ENCODE results near the gene MBOAT1. TPM values are rescaled to one million over a fixed set of nuclear protein-coding genes. Genes with fewer than 3 reads are reported as not detected.

The MBOAT1 gene
- polyA plus RNA-seq, 1 of the 3 experiments (the other 2 are of a cell fraction) = 3.0 TPM

GRCh38 chr6:20160541-20161283 lies 51.6 kb downstream of the MBOAT1 start:
- H2AFZ ChIP-seq (ENCODE audit: low read depth) = no peak overlapping the region
- CTCF ChIA-PET = no interaction called here
- H3K9ac ChIP-seq = no peak overlapping the region
- no peak overlapping the region for H3K4me2 ChIP-seq
- H3K4me3 ChIP-seq (ENCODE audit: low read depth in 2 of 2, low read length in 1 of 2) = no peak overlapping the region
- no peaks in the 10 kb centered on the region for H3K79me2 ChIP-seq (ENCODE audit: insufficient read depth)
- TF ChIP-seq CHD2 (IDR thresholded peaks at IDR 0.05; ENCODE audit: low read length, partially characterized antibody) = no peak
- no peak for TF ChIP-seq FOXM1 (IDR thresholded peaks at IDR 0.05; ENCODE audit: low read depth)
- TF ChIP-seq ZBTB33 (IDR thresholded peaks at IDR 0.05; ENCODE audit: borderline replicate concordance, low read depth) = no peak
- no peak for TF ChIP-seq PBX3 (IDR thresholded peaks at IDR 0.05)
- TF ChIP-seq NRF1 (IDR thresholded peaks at IDR 0.05; ENCODE audit: low read depth, low read length) = no peak
- TF ChIP-seq RFX5 (IDR thresholded peaks at IDR 0.05; ENCODE audit: low read length) = no peak
- TF ChIP-seq EP300 (IDR thresholded peaks at IDR 0.05; ENCODE audit: borderline replicate concordance in 1 of 2, low read depth in 1 of 2, low read length in 1 of 2) = no peak
- TF ChIP-seq MAX (IDR thresholded peaks at IDR 0.05; ENCODE audit: low read depth) = no peak
- TF ChIP-seq FOSL2 (IDR thresholded peaks at IDR 0.05; ENCODE audit: borderline replicate concordance, low read depth) = no peak
- H3F3A ChIP-seq (replicated peaks; ENCODE audit: insufficient read depth) = no peaks in the 10 kb centered on the region
- no peaks in the 10 kb centered on the region for H3K27me3 ChIP-seq (ENCODE audit: insufficient read depth)
- DNase-seq = no peak
- POLR2A ChIA-PET = interaction anchor here (0.6 kb wide), 1 partner anchor 53 kb away, joined by 3 read pairs; no protein-coding TSS in a partner anchor
- no peak overlapping the region for H3K27ac ChIP-seq (ENCODE audit: low read depth in 2 of 2, low read length in 1 of 2)
- H3K36me3 ChIP-seq (replicated peaks in 1 of 2; ENCODE audit: control insufficient read depth in 1 of 2, insufficient read depth in 2 of 2, low read length in 1 of 2) = no peaks in the 10 kb centered on the region
- no peaks in the 10 kb centered on the region for H3K9me3 ChIP-seq
- no peaks in the 10 kb centered on the region for H3K9me2 ChIP-seq
- H3K4me1 ChIP-seq (ENCODE audit: control insufficient read depth in 1 of 2, insufficient read depth in 2 of 2, low read depth in 1 of 2, low read length in 1 of 2) = no peaks in the 10 kb centered on the region
- 88% methylated on average over 9 of the region's 9 CpGs for WGBS (ENCODE audit: low lambda C conversion rate)
- no peaks in the 10 kb centered on the region for H4K20me1 ChIP-seq (ENCODE audit: insufficient read depth)

GRCh38 chr6:20159781-20160540 lies 52.3 kb downstream of the MBOAT1 start:
- Histone ChIP-seq H3K27me3 (ENCODE audit: insufficient read depth) (no peaks in the 10 kb centered on the region), H3K9me2 (no peaks in the 10 kb centered on the region), H3K4me3 (ENCODE audit: low read depth in 2 of 2, low read length in 1 of 2) (no peak overlapping the region), H3F3A (replicated peaks; ENCODE audit: insufficient read depth) (no peaks in the 10 kb centered on the region), H3K36me3 (replicated peaks in 1 of 2; ENCODE audit: control insufficient read depth in 1 of 2, insufficient read depth in 2 of 2, low read length in 1 of 2) (no peaks in the 10 kb centered on the region), H3K4me2 (no peak overlapping the region), H3K9me3 (no peaks in the 10 kb centered on the region), H3K79me2 (ENCODE audit: insufficient read depth) (no peaks in the 10 kb centered on the region), H3K27ac (ENCODE audit: low read depth in 2 of 2, low read length in 1 of 2) (no peak overlapping the region), H3K9ac (no peak overlapping the region), H2AFZ (ENCODE audit: low read depth) (no peak overlapping the region), H4K20me1 (ENCODE audit: insufficient read depth) (no peaks in the 10 kb centered on the region), H3K4me1 (ENCODE audit: control insufficient read depth in 1 of 2, insufficient read depth in 2 of 2, low read depth in 1 of 2, low read length in 1 of 2) (no peaks in the 10 kb centered on the region)
- 85% methylated on average over 5 of the region's 5 CpGs for WGBS (ENCODE audit: low lambda C conversion rate)
- no peak for TF ChIP-seq SMC3 (IDR thresholded peaks at IDR 0.05; ENCODE audit: low read depth, low read length)
- TF ChIP-seq NFIC (IDR thresholded peaks at IDR 0.05; ENCODE audit: borderline replicate concordance) = no peak
- no peak for TF ChIP-seq SIN3A (IDR thresholded peaks at IDR 0.05; ENCODE audit: borderline replicate concordance, low read depth, low read length)
- no peak for TF ChIP-seq NRF1 (IDR thresholded peaks at IDR 0.05; ENCODE audit: low read depth, low read length)
- TF ChIP-seq EZH2phosphoT487 (IDR thresholded peaks at IDR 0.05; ENCODE audit: borderline replicate concordance, low read depth) = no peak
- no peak for TF ChIP-seq RXRA (IDR thresholded peaks at IDR 0.05; ENCODE audit: borderline replicate concordance, low read depth)
- no peak for TF ChIP-seq ELF1 (IDR thresholded peaks at IDR 0.05)
- no peak for TF ChIP-seq CTCF (IDR thresholded peaks at IDR 0.05)
- TF ChIP-seq USF1 (IDR thresholded peaks at IDR 0.05; ENCODE audit: borderline replicate concordance, low read depth) = no peak
- DNase-seq = no peak
- CTCF ChIA-PET = no interaction called here
- POLR2A ChIA-PET = interaction anchor here (0.6 kb wide), 1 partner anchor 52 kb away, joined by 3 read pairs; no protein-coding TSS in a partner anchor

Data from SK-N-SH (cell line).